Cortex of kidney (tissue), 1 donor: ENCODE measurements around the gene STEAP3.

Experiments
- DNase-seq: peaks from one replicate; lab custom pipeline; 2025; lab: John Stamatoyannopoulos, UW

STEAP3 gene, protein sequence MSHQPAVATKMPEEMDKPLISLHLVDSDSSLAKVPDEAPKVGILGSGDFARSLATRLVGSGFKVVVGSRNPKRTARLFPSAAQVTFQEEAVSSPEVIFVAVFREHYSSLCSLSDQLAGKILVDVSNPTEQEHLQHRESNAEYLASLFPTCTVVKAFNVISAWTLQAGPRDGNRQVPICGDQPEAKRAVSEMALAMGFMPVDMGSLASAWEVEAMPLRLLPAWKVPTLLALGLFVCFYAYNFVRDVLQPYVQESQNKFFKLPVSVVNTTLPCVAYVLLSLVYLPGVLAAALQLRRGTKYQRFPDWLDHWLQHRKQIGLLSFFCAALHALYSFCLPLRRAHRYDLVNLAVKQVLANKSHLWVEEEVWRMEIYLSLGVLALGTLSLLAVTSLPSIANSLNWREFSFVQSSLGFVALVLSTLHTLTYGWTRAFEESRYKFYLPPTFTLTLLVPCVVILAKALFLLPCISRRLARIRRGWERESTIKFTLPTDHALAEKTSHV

DNA sequence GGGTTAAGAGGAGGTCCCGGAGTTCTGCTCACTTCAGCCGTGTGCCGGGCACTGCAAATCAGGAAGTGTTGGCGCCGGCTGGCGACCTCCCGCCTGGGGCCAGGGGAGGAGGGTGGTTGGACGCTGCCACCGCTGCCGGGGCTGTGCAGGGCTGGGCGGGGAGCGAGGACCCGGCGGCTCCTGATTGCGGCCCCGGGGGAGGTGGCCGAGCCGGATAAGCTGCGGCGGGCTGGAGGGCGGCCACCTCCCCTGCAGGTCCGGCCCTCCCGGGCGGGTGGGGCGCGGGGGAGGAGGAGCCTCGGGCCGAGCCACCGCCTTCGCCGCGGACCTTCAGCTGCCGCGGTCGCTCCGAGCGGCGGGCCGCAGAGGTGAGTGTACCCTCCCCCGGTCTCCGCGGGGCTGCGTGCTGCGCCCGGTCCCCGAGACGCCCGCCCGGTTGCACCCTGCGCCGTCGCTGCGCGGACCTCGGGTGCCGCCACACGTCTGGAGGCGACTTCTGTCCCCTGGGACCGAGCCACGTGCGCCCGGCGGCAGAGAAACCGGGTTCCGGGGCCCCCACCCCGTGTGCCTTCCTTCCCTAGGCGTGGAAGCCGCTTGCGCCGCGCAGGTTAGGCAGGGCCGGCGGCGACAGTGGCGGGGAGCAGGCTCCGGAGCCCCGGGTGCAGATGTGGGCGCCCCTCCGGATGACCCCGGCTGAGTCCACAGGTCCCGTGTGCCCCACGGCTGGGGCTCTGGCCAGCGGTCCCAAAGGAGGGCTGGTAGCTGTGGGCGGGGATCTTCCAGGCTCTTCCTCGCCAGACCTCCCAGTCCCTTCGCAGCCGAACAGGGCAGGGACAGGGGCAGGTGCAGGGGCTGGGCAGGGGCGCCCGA lies at the start of gene STEAP3:
Gene STEAP3 (plus strand): TSS at position 314 of the 870 bp plus-strand sequence. CDS start 7,179 bp downstream, outside the sequence.
- DNase-seq, result no peak

DNA sequence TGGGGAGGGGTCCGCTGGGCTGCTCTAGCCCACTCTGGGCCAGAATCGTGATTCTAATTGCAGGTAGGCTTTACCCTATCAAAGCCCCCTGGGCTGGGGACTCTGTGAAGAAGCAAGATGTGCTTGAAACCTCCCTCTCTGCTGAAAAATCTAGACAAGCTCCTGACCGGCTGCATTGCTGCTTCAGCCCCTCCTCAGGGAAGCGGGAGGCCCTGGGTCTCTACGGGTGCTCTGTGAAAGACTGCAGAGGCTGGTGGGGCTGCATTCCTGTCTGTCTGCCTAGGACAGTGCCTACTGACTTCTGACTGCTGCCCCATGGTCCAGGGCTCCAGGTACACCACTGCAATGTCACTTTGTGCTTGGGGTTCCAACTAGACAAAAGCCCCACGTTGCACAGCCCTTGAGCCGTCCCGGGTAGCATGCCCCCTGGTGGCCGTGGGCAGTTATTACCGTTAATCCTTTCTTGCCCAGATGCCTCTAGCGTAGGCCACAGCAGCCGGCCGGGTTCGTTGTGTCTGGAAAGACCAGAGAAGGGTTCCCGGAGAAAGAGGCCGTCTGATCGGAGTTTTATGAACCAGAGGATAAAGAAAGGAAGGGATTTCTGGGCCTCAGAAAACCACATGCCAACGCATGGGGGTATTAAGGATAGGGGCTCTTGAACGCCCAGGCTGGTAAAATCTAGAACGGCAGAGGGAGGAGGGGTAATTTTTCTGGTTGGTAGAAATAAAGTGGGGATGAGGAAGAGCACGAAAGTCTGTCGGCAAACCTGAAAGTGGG lies 49.2 kb upstream of the STEAP3 start:
- DNase-seq, result no peak

DNA sequence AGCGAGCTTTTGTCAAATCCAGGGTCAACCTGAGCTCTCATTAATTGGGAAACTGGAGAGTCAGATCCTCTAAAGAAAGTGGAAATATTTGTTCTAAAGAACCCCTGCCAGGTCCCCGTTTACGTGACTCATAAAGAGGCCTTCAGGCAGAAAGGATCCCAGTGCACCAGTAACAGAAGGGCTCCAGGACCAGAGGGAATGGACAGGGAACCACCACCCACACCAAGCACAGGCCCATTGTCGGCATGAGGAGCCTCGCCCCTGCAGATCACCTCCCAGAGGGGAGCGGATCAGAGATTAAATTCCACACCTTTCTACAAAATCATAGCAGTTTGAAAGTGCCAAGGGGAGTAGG lies 48.7 kb upstream of the STEAP3 start:
- DNase-seq, result no peak

DNA sequence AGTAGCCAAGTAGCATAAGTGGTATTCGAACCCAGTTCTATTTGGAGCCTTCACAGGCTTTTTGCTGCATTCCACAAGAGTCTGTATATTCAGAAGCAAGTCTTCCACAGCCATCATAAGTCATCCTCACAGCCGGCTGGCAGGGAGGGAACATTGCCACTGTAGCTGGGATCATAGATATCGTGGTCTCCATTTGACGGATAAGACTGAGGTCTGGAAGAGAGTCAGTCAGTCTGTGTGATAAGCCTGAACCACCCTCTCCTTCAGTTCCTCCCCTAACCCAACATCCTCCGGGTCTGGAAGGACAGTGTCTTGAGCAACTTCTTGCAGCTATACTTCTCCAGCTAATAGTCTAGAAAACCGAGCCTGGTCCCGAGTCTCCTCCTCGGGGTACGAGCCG lies 48.1 kb upstream of the STEAP3 start:
- DNase-seq, result no peak

DNA sequence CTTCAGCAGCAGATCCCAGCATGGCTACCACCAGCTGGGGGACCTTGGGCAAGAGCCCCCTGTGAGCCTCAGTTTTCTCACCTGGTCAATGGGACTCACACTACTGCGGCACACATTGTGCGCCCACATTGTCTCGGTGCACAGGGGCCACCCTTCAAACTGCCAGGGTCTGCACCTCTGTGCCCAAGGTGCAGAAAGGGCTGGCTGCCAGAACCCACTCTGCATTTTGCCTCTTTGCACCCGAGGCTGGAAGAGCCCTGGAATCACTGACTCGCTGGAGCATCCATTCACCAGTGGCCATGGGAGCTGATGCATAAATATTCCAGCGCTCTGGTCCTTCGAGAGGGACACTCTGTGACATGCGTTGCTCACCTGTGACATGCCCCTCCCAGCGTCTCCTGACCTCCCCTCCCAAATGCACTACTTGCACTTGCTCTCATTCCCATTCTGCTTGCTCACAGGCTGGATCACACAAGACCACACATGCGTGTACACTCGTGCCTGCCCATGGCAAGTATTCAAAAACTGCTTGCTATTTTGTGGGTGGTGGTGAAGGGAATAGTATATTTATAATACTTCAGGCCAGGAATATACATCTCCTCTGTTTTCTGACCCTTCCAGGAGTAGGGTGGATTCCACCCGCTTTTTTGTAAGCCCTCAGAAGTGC lies 46.3 kb upstream of the STEAP3 start:
- no peak for DNase-seq

DNA sequence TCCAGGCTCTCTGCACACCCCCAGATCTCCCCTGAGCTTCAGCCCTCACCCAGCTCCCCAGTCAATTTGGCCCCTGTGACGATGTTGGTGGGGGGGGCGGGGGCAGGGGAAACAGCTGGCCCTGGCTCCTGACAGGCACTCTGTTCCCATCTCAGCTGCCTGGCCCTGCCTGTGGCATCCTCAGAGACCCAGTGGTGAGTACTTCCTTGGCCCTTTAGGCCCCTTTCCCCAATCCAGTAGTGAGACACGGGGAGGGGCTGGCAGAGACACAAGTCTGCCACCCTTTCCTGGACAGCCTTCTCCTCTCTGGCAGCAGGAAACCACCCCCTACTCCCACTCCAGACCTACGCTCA lies 45.8 kb upstream of the STEAP3 start:
- no peak for DNase-seq

DNA sequence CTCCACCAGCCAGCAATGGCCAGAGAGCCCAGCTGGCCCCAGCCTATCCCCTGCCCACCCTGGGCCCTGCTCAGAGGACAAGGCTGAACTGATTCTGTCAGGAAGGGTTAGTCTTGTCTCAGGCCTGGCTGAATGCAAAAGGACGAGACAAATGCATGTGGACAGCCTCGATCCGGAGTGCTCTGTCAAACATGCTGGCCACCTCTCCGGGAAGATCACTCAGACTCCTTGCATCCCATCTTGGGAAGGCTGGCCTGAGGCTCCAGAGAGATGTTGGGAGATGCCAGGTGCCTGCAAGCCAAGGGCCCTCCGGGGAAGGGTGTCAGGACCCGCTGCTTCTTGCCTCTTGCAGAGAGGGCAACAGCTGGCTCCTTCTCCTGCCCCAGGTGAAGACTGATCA lies 44.9 kb upstream of the STEAP3 start:
- DNase-seq, result no peak

DNA sequence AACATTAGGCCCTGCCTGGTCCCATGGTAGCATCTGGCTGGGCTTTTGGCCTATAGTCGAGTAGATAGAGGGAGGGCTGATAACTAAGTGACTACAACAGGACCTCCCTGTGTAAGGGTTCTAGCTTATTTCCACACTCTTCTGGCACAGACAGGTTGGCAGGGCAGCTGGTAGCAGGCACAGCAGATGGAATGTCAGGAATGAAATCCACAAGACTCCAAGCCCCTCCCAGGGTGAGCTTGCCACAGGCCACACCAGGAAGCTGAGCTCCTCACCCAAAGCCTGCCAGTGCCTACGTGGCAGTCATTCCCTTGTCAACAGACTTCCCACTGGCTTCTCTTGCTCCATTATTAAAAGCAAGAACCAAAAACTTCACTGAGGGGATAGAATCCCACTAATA lies 44.4 kb upstream of the STEAP3 start:
- no peak for DNase-seq

DNA sequence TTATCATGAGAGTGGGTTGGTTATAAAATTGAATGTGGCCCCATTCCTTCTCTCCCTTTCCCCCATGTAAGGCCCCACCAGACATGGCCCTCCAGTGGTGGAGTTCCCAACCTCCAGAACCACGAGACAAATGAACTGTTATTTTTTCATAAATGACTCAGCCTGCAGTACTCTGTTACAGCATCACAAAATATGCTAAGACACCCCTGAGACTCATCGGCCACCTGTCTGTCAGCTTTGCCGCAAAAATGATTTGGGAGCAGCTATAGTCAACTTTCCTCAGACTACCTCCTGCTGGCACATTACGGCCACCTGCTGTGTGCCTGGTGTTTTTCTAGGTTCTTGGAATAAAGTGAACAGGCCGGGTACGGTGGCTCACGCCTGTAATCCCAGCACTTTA lies 43.6 kb upstream of the STEAP3 start:
- no peak for DNase-seq

DNA sequence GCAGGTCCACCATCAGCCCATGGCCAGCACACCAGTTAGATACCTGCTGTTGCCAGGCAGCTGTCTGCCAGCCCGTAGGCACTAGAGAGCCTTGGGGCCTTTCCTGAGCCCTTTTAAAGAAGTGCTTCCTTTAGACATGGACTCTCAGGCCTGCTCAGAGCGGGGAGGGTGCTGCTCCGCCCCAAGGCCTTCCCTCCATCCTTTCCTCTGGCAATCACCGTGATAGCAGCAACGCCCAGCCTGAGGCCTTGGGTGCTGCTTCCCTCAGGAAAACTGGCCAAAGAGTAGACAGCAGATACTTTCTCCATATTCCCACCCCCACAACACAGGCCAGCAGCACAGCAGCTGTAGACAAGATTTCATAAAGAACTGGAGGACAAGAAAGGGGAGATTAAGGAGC lies 42.7 kb upstream of the STEAP3 start:
- DNase-seq, result no peak

DNA sequence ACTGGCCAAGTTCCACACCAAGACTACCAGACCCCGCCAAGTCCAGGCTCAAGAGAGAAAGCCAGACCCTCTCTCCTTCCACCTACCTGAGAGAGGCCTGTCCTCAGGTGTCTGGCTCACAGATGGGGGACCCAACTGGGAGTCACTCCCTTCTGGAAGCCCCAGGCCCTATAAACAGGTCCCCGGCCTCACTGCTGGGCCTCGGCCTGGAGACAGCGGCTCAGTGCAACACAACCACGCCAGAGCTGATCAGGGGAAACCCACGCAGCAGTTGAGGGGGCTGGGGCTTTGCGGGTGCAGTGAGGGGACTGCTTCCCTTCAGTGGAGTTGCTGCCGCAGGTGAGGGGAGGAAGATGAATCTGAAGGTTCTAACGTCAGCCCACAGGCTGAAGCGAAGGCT lies 42.2 kb upstream of the STEAP3 start:
- no peak for DNase-seq

DNA sequence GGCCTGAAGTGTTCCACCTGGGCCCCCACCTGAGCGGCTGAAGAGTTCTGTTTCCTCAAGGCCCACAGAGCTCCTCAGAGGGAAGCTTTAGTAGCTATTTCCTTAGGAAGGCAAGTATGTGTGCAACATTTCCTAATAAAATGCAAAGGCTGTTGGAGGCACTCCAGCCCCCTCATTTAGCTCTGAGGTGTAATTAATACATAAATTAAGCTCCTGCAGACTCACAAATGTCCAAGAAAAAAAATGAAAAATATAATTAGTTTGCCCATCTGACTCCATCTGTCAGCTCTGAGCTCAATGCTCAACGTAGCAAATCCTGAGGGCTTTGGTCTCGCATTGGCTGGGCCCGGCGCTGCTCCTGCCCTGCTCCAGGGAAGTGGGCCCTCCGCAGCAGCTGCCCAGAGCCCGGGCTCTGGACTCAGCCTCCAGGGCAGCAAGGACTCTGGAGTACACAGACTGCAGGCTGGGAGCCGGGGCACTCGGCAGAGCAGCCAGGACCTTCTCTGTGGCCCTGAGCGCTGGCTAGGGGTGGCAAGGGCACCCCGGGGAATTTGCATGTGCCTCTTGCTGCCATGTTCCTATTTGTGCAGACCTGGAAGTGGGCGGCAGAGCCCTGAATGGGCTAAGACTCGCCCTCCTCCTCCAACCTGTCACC lies 41.7 kb upstream of the STEAP3 start:
- DNase-seq, result no peak

DNA sequence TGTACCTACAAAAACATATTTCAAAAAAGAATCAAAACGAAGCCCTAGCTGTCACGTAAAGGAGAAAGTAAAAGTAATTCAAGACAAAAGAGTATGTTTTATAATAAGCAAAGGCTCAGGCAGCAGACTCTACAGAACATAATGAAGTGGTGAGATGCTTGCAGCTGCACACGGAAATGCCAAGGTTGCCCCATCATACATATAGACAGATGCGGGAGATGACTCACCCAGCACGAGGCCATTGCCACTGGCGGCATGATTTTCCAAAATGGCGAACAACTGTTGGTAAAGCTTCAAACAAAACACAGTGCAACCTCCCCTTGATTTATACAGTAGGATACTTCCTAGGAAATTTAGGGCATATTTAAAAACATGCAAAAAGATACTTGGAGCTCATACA lies 39.1 kb upstream of the STEAP3 start:
- DNase-seq, result no peak

DNA sequence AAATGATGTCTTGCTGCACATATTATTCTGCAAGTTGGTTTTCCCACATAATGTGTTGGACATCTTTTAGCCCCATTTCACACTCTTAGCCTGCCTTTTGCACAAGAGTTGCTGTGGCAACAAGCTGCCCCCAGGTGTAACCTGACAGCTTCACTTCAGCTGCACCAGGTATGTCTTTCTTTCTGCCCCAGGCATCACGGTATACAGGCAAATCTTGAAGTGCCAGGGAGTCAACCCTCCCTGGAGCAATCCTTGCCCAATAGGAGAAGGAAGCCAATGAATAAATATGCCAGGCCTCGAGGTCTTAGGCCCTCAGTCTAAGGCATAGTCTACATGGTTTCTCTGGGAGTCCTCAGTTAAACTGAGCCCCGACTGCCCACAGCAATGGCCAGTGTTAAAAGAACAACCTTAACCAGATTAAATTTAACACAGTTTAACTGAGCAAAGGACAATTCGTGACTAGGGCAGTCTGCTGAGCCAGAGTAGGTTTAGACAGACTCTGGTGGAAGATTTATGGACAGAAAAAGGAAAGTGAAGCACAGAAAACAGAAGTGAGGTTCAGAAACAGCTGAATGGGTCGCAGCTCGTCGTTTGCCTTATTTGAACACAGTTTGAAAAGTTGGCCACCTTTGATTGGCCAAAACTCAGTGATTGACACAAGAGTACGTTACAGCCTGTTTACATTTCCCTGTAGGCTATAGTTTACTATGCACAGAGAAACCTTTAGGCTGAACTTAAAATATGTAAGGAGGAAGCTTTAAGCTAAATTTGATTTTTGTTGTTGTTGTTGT lies 33.1 kb upstream of the STEAP3 start:
- DNase-seq, result no peak

DNA sequence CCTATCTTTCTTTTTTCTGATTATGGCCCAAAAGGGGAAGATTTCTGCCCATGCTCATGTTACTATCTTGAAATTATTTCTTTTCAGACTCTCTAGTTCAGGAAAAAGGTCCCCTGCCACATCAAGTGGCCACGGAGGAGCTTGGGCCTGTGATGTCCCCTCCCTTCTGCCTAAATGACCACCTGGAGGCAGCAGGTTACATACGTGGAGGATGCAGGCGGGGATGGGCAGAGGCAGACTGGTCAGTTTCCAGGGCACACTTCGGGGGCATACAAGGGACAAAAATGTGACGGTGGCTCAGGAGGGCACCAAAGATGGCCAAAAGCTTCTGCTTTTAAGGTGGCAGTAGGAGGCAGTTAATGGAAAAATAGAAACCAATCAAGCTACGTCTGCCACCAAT lies 30.7 kb upstream of the STEAP3 start:
- DNase-seq, result no peak

DNA sequence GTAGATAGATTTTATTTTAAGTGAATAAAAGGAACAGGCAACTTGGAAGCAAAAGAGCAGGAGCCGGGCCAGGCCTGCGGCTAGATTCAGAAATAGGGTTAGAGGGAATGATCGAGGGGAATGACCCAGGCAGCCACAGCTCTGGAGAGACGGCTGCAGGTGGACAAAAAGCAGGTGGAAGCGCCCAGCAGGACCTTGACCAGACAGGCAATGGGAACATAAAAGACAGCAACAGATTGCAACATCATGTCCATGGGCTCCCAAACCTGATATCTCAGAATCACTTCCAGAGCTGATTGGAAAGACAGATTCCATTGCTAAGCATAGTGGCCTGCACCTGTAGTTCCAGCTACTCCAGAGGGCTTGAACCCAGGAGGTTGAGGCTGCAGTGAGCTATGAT lies 28.6 kb upstream of the STEAP3 start:
- no peak for DNase-seq

DNA sequence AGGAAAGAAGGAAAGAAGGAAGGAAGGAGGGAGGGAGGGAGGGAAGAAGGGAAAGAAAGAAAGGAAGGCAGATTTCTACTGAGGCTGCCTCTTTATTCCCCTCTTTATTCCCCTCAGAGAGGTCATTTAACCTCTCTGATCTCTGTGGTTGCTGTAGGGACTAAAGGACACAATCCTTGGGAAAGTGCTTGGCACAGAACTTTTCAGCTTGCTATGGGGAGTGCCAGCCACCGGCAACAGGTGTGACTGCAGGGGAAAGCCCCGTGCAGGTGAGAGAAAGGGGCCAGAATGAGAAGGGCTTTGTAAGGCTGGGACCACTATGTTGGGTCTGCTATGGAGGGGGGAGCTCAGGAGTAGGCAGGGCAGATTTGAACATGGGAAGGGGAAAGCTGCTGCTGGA lies 27.7 kb upstream of the STEAP3 start:
- DNase-seq, result no peak

DNA sequence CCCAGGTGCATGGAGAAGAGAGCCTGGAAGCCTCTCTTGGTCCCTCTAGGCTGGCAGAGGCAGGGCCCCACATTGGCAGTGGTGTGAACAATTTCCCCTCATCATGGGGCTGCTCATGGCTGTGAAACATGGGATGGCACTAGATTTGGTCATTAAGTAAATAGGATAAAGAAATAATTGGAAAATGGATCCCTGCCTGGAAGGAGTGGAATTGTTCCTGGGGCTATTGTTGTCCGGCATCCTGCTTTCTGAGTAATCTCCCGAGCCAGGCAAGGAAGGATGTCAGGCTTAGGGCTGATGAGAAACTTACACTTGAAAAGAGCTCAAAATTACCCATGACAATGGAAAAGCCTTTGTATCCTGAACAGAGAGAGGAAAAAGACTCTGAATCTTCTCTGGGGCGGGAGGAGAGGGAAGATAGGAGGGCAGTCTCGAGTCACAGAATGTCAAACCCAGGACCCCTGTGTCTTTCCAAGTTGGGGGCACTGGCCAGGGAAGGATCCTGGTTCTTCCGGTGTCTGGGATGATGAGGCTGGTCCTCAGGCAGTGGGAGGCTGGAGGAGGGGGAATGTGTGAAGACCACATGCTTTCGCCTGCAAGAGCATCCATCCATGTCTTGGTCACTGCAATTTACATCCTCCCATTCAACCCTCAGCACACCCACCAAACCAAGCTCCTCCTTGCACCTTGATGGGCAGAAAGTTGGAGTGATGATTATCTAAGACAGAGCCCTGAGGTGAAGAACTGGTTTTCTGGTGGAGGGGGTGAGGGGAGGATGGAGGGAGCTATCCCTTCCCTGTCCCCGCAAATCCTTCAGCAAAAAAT lies 27.1 kb upstream of the STEAP3 start:
- no peak for DNase-seq

DNA sequence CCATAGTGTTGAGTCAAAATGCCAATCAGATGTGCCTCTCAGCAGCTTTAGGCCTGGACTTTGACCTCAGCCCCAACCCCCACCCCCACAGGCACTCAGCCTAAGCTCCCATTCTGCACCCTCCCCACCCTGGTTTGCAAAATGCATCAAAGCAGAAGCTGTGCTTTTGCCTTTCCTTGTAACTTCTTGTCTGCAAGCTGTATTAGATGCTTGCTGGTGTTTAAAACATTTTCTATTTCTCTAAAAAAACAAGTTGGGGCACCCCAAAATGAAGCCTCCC lies 26.6 kb upstream of the STEAP3 start:
- no peak for DNase-seq
